GM18526 (cell line): ENCODE results near the gene ADAMTS2.

Experiments used
- POLR2A ChIP-seq: IDR thresholded peaks from 3 replicates; pipeline ENCODE4 v1.6.1; 2011; ENCODE audit not compliant: insufficient read length; ENCODE audit errors: extremely low read depth

ADAMTS2 gene

DNA sequence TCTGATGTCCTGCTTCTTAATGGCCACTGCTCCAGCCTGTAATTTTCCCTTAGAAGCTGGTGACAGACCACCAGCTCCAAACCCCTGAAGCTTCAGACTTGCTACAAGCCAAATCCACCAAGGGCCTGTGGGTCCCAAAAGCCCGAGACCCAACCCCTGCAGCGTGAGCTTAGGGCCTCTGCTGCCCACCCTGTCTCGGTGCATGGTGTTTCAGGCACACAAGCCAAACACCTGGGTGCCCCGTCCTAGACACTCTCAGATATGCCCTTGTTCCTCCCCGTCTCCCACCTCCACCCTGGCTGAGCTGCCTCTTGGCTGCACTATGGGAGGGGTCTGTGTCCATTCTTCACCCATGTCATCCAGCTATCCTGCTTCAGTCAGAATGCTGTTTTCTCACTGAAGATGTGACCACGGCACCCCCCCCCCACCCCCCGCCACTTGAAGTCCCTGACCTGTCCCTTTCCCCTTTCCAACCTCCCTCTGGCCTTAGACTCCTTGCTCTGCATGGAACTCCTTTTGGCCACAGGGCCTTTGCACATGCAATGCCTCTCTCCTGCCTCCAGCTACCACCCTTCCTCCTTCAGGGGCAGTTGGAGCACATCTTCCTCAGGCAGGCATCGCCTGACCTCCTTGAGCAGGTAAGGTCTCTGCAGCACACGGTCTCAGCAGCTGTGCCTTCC is 229.3 kb downstream of the ADAMTS2 start:
- no peak for TF ChIP-seq POLR2A

DNA sequence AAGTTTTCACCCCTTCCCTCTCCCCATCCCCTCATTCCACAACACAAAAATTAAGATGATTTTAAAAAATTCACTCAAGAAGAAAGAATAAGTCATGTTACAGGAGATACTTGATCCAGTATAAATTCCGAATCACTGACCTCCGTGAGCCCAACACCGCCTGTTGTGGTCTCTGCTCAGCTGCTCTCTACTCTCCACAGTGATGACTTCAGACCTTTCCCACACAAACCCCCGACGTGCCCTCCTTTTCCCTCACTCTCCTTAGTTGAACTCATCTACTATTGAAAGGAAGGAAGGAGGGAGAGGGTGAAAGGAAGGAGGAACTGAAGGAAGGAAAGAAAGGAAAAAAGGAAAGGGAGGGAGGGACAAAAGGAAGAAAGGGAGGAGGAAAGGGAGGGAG is 230.0 kb downstream of the ADAMTS2 start:
- TF ChIP-seq POLR2A = no peak

DNA sequence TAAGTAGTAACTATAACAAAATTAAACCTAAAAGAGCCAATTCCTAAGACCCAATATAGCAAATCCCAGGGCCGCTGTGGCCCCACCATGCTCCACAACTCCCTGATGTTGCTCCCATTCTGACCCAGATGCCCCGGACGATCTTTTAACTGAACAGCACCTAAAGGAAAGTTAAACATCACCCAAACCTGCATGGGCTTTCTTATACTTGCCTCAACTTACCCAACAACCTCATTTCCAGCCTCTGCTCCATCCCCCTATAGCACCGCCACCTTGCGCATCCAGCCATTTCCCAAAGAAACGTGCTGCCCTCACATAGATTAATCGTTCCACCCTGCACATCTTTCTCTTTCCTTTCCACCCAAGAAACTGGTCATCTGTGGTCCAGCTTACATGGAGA is 230.5 kb downstream of the ADAMTS2 start:
- TF ChIP-seq POLR2A = no peak

DNA sequence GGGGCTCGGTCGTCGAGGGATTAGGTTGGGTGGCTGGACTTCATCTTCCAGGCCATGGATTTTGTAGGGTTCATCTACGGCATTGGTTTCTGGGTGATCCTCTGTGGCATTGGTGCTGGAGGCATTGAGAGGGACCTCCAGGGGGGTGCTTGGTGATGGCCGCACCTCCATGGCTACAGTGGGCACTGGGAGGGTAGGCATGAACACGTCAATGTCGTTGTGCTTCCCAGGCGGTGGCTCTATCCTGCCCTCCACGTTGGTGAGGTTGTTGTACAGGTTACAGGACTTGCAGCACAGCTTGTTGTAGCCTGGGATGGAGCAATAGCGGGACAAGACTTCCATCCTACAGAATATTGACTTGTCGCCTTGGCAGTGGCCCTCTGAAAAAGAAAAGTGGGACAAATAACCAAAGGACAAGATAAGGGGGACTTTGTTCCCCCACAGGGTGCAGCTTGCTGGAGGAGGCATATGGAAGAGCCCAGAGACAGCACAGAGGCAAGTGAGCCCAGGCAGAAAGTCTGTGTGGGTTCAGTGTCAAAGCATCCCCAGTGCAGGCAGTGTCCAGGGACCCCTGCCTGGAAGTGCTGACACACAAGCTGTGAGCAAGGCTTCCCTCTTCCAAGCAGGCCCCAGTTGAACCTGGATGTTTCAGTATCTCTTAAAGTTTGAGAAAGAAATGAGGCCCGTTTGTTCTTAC is 231.2 kb downstream of the ADAMTS2 start:
- no peak for TF ChIP-seq POLR2A

DNA sequence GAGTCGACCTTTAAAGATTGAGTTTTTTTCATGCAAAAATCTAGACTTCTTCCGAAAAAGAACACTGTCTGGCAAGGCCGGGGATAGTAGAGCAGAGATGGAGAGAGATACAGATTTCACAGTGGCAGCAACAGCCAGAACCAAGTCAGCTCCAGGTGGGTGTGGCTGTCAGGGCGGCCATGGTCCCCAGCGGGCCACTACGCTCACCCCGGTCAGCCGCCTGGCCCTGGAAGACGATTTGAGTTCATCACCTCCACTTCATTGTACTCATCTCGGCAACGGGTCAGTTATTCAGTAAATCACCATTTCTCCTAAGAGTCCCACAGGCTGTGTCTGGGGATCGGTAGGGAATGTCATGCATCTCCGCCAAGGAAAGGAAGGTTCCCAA is 232.1 kb downstream of the ADAMTS2 start:
- no peak for TF ChIP-seq POLR2A

GRCh38 chr5:179112469-179113142 is 232.7 kb downstream of the ADAMTS2 start:
- no peak for TF ChIP-seq POLR2A

- TF ChIP-seq POLR2A = no peak
Measured at GRCh38 chr5:179111267-179112207, 233.7 kb downstream of the ADAMTS2 start.

DNA sequence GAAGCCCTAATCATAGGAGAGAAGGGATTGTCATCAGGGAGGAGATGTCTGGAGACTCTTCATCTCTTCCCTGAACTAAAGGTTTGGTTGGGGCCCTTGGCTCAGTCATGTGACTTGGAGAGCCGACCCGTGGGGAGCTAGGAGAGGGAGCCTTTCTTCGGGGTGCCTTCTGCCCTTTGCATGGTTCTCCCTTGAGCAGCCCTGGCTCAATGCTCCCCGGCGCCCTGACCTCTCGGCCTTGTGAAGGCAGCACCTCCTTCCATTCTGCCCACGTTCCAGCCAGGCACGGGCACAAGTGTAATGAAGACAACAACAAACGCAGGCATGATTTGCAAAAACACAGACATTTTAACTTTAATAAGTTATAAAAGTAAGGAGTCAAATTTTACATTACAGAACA is 234.7 kb downstream of the ADAMTS2 start:
- TF ChIP-seq POLR2A = no peak

GRCh38 chr5:179089502-179089901 is 255.8 kb downstream of the ADAMTS2 start:
- no peak for TF ChIP-seq POLR2A

- no peak for TF ChIP-seq POLR2A
Measured at GRCh38 chr5:179080724-179081123, 264.5 kb downstream of the ADAMTS2 start.

DNA sequence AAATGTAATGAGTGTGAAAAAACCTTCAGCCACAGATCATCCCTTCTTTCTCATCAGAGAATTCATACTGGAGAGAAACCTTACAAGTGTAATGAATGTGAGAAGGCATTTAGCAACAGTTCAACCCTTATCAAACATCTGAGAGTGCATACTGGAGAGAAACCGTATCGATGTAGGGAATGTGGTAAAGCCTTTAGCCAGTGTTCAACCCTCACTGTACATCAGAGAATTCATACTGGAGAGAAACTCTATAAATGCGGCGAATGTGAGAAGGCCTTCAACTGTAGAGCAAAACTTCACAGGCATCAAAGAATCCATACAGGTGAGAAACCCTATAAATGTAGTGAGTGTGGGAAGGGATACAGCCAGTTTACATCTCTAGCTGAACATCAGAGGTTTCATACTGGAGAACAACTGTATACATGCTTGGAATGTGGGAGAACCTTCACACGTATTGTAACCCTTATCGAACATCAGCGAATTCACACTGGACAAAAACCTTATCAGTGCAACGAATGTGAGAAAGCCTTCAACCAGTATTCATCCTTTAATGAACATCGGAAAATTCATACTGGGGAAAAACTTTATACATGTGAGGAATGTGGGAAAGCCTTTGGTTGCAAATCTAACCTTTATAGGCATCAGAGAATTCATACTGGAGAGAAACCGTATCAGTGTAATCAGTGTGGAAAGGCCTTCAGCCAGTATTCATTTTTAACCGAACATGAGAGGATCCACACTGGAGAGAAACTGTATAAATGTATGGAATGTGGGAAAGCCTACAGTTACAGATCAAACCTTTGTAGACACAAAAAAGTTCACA is 265.9 kb downstream of the ADAMTS2 start:
- no peak for TF ChIP-seq POLR2A

DNA sequence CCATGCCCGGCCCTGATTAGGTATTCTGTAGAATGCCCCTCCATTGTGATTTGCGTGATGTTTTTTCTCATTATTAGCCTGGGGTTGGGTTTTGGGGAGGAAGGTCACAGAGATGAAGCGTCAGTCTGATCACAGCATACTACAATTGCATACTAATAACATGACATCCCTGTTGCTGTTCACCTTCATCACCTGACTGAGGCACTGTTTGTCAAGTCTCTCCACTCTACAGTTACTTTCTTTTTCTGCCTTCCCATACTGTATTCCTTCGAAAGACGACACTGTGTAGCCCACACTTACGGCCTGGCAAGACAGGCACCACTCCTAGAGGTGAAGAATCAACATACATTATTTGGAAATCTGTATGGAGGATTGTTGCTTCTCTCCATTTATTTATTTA is 279.6 kb downstream of the ADAMTS2 start:
- TF ChIP-seq POLR2A = no peak

DNA sequence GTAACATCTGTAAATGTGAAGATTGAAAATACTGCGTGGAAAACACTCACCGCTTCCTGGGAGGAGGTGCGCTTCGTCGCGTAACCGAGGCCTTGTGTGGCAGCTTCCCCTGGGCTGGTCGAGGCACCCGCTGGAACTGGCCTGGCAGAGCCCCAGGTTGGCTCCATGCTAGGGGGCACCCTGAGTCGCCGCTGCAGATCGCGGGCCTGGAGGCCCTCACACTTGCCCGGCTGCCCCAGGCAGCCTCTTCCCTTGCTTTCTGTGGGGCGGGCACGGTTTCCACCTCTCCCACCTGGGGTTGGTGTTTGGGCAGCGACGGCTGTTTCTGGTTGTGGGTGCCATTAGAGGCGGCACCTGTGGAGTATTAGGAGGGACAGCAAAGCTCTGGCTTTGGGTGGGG is 284.2 kb downstream of the ADAMTS2 start:
- no peak for TF ChIP-seq POLR2A
